Measurements from ENCODE around the gene TOX2.
A peak's percentile ranks its signal among the peaks of the same experiment; 100 is the strongest.

Gene TOX2

DNA sequence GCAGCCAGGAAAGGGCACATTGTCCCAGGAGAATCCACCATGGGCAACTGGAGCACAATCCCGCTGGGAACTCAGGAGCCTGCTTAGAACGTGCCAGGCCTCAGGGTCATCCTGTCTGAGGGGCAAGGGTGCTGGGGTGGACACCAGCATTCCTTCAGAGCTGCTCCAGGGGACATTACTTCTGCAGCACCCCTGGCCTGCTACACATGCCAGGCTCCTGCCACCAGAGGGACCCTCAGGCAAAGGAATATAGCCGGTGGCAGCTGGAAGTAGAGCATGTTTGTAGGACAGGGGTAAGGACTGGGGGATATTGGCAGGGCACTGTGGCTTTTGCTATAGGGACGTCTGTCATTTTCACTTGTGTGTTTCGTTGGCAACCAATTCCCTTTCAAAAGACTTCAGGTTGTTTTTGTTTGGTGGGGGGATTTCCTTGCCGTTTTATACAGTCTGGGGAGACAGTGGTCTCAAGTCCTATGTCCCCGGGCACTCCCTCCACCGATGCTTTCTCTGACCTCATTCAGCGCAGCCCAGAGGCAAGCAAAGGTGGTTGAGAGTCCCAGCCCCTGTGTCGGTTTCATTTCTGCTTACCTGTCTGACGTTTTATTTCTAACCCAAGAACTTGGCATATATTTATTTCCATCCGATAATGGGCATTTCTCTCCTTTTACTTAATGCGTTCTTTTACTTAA, 141.5 kb downstream of the TOX2 start:
- Mint-ChIP-seq H3K4me3 (no peak overlapping the region), H3K27ac (no peak overlapping the region), H3K9me3 (peaks cover 4% of the 10 kb centered on the region), H3K4me1 (ENCODE audit: low read depth) (peaks cover 6% of the 10 kb centered on the region), H3K36me3 (ENCODE audit: low read depth) (peaks cover 15% of the 10 kb centered on the region), H3K27me3 (ENCODE audit: low read depth) (peaks cover 30% of the 10 kb centered on the region)
- DNase-seq (ENCODE audit: low spot score) = no peak

DNA sequence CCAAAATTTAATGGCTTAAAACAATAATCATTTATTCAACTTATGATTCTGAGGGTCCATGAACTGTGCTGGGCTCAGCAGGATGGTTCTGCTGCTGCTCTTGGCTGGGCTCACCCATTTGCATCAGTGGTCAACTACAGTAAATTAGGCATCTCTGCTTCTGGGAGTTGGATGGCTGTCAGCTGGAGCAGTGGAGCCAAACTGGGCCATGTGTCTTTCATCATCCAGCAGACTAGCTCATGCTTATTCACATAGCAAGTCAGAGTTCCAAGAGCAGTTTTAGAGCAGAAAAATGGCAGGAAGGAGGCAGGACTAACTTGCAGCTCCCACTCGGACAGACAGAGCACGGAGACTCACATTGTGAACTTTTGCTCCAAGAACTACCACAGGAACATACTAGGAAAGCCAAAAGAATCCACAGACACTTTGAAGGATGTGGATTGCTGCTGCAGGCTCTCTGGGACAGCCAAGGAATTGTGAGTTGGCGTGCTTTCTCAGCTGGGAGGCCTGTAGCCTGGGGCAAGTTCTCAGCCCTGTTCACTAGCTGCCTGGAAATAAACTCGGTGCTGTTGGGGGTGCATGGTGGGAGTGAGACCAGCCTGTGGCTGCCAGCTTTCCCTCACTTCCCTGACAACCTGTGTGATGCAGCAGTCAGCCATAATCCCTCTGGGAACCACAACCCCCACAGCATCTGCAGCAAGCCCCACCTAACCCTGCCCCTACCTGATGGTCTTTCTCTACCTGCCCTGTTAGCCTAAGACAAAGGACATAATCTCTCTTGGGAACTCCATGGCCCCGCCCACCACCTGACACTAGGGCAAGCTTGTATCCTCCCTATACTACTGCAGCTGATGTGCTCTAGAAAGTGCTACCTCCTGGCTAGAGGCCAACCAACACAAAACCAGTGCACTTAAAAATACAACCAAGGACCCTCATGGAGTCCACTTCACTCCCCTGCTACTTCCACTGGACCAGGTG, 143.3 kb downstream of the TOX2 start:
- Mint-ChIP-seq H3K27me3 (ENCODE audit: low read depth) (peaks cover 45% of the 10 kb centered on the region), H3K4me1 (ENCODE audit: low read depth) (peaks cover 6% of the 10 kb centered on the region), H3K36me3 (ENCODE audit: low read depth) (peaks cover 15% of the 10 kb centered on the region), H3K4me3 (no peak overlapping the region), H3K27ac (no peak overlapping the region), H3K9me3 (peaks cover 12% of the 10 kb centered on the region)
- DNase-seq (ENCODE audit: low spot score) = no peak

DNA sequence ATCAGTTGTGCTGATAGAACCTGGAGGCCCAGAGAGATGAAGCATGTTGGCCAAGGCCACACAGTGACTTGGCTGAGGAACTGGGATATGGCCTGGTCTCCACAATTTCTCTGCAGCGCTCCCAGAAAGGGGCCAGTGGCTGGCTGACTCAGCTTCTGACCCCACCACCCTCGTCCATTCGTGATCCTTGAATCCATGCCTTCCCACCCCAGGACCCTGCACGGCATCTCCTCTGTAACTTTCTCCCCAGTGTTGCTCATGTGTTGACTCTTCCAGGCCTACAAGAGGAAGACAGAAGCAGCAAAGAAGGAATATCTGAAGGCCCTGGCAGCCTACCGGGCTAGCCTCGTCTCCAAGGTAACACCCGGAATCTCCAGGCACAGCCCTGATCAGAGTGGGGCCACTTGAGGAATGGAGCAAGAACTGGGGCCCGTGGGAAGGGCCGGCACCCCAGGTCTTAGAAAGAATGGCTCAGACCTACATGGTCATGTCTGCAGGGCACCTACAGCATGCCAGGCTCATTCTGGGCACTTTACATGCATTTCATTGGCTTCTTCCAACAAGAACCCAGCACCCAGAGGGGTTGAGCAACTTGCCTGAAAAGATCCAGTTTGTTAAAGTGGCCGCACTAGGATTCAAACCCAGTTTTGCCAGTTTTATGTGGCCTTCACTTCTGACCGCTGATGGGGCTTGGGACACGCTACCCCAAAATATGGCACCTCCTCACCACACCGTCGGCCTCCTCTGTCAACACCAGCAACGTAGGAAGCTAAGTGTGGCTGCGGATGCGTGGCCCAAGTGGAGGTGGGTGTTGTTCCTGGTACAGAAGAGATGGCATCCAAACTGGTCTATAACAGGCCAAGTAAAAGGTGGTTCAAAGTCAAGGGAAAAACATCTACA, 150.1 kb downstream of the TOX2 start:
- H3K36me3 Mint-ChIP-seq (ENCODE audit: low read depth) = peaks cover 8% of the 10 kb centered on the region
- H3K4me1 Mint-ChIP-seq (ENCODE audit: low read depth) = peaks cover 26% of the 10 kb centered on the region
- H3K9me3 Mint-ChIP-seq = peaks cover 12% of the 10 kb centered on the region
- peaks cover 35% of the 10 kb centered on the region for H3K27me3 Mint-ChIP-seq (ENCODE audit: low read depth)
- H3K4me3 Mint-ChIP-seq = no peak overlapping the region
- H3K27ac Mint-ChIP-seq = no peak overlapping the region
- no peak for DNase-seq (ENCODE audit: low spot score)

DNA sequence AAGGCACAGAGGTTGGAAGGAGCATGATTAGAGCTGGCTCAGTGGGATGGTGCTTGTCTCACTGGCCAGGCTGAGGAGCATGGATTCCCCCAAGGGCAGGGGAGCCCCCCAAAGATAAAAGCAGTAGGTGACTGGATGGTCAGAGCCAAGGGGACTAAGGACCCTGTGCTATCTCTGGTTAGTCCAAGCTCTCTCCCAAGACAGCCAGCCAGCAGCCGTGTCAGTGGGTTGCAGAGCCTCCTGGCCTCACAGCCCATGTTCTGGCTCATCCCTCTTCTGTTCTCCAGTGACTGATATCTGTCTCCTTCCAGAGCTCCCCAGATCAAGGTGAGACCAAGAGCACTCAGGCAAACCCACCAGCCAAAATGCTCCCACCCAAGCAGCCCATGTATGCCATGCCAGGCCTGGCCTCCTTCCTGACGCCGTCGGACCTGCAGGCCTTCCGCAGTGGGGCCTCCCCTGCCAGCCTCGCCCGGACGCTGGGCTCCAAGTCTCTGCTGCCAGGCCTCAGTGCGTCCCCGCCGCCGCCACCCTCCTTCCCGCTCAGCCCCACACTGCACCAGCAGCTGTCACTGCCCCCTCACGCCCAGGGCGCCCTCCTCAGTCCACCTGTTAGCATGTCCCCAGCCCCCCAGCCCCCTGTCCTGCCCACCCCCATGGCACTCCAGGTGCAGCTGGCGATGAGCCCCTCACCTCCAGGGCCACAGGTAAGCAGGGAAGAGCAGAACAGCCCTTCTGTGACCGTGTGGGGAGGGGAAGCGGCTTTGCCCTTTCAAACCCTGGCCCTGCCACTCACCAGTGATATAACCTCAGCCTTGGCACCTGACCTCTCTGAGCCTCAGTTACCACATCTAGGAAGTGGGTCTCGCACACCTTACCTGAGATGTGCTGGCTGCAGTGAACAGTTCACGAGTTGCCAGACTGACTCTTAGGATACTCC, 151.0 kb downstream of the TOX2 start:
- no peak overlapping the region for H3K27ac Mint-ChIP-seq
- H3K9me3 Mint-ChIP-seq = peaks cover 12% of the 10 kb centered on the region
- peaks cover 33% of the 10 kb centered on the region for H3K4me1 Mint-ChIP-seq (ENCODE audit: low read depth)
- H3K36me3 Mint-ChIP-seq (ENCODE audit: low read depth) = peaks cover 7% of the 10 kb centered on the region
- DNase-seq (ENCODE audit: low spot score) = no peak
- H3K27me3 Mint-ChIP-seq (ENCODE audit: low read depth) = peaks cover 28% of the 10 kb centered on the region
- no peak overlapping the region for H3K4me3 Mint-ChIP-seq

DNA sequence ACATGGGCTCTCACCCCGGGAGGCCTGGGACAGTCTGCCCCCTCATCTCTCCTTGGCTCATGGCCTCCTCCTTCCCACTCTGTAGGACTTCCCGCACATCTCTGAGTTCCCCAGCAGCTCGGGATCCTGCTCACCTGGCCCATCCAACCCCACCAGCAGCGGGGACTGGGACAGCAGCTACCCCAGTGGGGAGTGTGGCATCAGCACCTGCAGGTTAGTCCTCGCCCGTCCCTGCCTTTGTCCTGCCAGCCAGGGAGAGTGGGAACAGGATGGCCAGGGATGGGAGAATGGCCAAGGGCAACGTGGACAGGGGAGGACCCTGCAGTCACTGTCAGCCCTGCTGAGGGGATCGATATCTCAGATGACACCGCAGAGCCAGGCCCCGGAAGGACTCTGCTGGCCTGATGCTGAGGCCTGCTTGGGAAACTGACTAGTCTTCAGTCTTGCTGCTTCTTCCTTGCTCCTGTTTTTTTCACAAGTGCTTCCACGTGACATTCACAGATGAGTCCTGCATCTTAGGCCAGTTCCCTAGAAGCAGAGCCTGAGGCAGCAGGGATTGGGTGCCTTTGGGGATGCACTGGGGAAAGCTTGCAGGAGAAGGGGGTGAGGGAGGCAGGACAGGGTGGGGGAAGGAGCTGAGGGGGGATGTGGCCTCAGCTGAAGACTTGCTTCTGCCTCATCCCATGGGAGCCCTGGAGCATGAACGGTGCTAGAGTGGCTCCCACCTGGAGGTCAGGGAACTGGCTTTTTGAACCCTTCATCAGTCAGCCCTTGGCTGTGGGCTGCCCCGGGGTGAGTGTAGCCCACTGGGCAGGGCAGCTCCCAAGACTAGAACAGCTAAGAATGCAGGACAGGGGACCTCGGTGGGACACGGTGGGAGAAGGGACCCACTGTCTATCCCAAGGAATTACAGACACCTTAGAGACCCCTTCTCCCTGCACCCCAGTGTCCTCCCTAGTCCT, 152.3 kb downstream of the TOX2 start:
- Mint-ChIP-seq H3K9me3 (peaks cover under 1% of the 10 kb centered on the region), H3K27me3 (ENCODE audit: low read depth) (peaks cover 17% of the 10 kb centered on the region), H3K27ac (no peak overlapping the region), H3K4me1 (ENCODE audit: low read depth) (peaks cover 37% of the 10 kb centered on the region), H3K4me3 (no peak overlapping the region), H3K36me3 (ENCODE audit: low read depth) (peaks cover 3% of the 10 kb centered on the region)
- DNase-seq (ENCODE audit: low spot score) = no peak

DNA sequence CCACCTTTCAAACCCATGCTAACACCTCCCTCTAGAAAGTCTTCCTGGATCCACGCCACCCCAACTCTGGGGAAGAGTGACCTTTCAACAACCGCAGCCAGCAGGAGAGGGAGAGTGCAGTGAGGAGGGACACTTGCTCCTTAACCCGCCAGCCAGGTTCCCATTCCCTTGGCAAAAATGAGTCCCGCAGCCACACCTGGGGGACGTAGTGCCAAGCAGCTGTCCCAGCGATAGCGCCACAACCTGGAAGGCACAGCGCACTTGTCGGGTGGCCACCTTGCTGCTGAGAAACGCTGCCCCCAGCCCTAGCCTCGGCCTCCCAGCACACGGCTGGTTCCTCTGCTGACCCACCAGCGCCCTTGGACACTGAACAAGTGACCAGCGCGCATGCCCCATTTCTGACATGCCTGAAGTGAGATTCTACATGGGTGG, 153.0 kb downstream of the TOX2 start:
- peaks cover 41% of the 10 kb centered on the region for H3K4me1 Mint-ChIP-seq (ENCODE audit: low read depth)
- DNase-seq (ENCODE audit: low spot score) = no peak
- no peak overlapping the region for H3K4me3 Mint-ChIP-seq
- peaks cover 12% of the 10 kb centered on the region for H3K27me3 Mint-ChIP-seq (ENCODE audit: low read depth)
- peaks cover 3% of the 10 kb centered on the region for H3K36me3 Mint-ChIP-seq (ENCODE audit: low read depth)
- peak overlapping the region; percentile 46 for H3K27ac Mint-ChIP-seq
- no peaks in the 10 kb centered on the region for H3K9me3 Mint-ChIP-seq

DNA sequence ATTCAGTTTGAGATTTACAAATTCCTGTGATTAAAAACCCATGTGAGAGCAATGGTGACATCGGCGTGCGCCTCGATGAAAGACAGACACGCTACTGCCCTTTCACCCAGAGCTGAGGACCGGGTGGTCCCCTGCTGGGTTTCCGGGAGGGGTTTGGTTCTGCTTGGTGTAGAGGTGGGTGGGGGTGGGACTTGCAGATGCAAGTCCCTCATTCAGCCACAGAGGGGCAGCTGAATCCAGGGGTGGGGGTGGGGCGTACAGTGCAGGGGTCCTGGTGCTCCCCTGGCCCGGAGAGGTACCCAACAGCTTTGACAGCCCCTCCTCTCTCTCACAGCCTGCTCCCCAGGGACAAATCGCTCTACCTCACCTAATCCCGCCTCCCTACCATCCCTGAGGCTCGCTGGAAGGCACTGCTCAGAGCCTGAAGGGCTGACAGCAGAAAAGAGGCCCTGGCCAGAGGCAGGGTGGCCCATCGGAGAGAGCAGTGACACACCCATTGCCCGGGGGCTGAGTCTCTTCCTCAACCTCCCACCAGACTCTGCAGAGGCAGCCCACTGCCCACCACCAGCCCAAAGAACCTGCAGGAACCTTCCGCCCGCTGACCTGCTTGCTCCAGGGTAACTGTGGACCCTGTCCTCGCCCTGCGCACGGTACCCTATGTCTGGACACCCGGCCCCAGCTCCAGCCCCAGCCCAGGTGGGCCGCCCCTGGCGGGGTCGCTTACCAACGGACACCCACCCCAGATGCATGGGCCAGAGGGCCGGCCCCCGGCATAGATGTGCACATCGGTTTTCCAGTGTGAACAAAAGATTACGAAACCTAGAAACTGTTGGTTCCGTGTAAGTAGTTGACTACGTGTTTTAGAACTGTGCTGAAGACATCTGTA, 153.9 kb downstream of the TOX2 start:
- H3K9me3 Mint-ChIP-seq = no peaks in the 10 kb centered on the region
- H3K36me3 Mint-ChIP-seq (ENCODE audit: low read depth) = peaks cover 3% of the 10 kb centered on the region
- no peak for DNase-seq (ENCODE audit: low spot score)
- H3K27ac Mint-ChIP-seq = peak overlapping the region; percentile 92
- H3K4me1 Mint-ChIP-seq (ENCODE audit: low read depth) = peaks cover 48% of the 10 kb centered on the region
- H3K4me3 Mint-ChIP-seq = peak overlapping the region; percentile 82
- H3K27me3 Mint-ChIP-seq (ENCODE audit: low read depth) = peaks cover 4% of the 10 kb centered on the region

DNA sequence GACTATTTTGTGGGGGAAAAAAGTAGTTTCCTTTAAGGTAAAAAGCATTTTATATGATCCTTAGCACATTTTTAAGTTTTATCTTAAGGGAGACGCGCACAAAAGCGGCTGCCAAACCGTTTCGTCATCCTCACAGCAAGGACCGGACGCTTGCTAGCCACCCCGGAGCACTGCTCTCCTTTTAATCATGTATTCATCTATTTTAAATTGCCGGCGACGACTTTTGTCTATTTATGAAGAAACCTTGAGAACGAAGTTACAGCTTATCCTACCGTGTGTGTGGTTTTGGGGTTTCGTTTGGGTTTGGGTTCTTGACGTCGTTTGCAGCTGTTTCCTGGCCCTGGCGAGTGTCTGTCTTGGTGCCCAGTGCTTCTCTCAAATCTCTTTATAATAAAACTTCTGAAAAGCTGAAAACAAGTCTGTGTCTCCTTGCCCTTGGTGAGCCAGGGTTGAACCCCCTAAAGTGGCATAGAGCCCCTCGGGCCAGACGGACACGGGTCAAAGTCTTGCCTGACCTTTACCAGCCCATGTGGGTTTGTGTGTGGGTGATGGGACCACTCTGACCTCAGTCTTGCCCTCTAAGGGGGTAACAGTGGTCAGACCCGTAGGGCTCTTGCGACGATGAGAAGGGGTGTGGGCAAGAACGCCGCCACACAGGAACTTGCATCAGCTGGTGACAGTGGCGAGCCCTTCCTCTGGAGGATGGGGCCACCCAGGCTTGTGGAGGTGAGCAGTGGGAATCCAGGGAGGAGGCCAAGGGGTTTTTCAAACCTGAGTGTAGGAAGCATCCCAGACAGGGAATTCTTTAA, 154.8 kb downstream of the TOX2 start:
- no peaks in the 10 kb centered on the region for H3K9me3 Mint-ChIP-seq
- peak overlapping the region; percentile 92 for H3K27ac Mint-ChIP-seq
- H3K36me3 Mint-ChIP-seq (ENCODE audit: low read depth) = peaks cover 3% of the 10 kb centered on the region
- DNase-seq (ENCODE audit: low spot score) = peak; percentile 65
- H3K27me3 Mint-ChIP-seq (ENCODE audit: low read depth) = peaks cover 4% of the 10 kb centered on the region
- H3K4me1 Mint-ChIP-seq (ENCODE audit: low read depth) = peaks cover 55% of the 10 kb centered on the region
- peak overlapping the region; percentile 82 for H3K4me3 Mint-ChIP-seq

DNA sequence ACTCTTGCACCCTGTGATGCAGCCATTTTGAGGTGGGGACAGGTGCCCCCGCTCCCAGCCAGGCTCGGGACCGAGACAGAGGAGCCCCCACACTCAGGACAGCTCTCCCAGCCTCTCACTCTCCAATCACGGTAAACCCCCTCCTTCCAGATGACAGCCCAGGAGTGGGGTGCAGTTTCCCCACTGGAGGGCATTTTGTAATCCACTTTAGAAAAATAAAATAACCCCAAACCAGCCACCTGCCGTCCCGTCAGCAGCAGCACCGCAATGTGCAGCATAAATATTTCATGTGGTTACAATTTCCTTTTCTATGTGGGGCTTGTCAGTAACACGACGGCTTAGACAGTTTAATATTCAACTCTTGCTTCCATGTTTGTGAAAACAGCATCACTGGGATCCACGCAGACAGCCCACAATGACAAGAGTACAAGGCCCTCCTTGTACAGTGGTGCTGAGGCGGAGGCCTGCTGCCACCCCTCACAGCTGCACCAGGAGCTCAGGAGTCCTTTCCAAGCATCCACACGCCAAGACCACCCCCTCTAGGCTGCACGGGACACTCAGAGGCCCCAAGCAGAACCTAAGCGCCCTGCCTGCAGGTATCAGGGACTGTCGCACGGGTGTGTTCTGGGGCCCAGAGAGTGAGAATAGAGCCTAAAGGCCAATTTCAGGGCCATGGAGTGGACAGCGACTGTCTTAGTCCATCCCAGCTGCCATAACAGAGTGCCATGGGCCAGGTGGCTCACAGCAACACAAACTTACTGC, 155.7 kb downstream of the TOX2 start:
- Mint-ChIP-seq H3K27me3 (ENCODE audit: low read depth) (peaks cover 5% of the 10 kb centered on the region), H3K27ac (peak overlapping the region; percentile 92), H3K36me3 (ENCODE audit: low read depth) (peaks cover 3% of the 10 kb centered on the region), H3K9me3 (no peaks in the 10 kb centered on the region), H3K4me3 (peak overlapping the region; percentile 82), H3K4me1 (ENCODE audit: low read depth) (peaks cover 64% of the 10 kb centered on the region)
- no peak for DNase-seq (ENCODE audit: low spot score)

DNA sequence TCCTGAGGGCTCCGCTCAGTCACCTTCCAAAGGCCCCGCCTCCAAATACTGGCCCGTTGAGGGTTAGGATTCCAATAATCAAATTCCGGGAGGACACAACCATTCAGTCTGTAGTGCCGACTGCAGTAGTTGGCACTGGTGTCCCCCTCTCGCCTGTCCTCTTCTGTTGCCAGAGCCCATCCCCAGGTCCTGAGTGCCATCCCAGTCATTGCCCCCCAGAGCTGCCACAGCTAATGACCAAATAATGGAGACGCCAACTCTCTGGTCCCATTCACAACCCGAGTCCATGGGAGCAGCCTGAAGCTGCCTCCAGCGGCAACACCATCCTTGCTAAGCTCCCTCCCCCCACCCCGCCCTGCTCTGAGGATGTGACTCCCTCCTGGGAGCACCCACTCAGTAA, 156.4 kb downstream of the TOX2 start:
- DNase-seq (ENCODE audit: low spot score) = no peak
- peaks cover 8% of the 10 kb centered on the region for H3K27me3 Mint-ChIP-seq (ENCODE audit: low read depth)
- H3K4me1 Mint-ChIP-seq (ENCODE audit: low read depth) = peaks cover 67% of the 10 kb centered on the region

More for the DNA sequence above, 156.4 kb downstream of the TOX2 start:
- peaks cover 2% of the 10 kb centered on the region for H3K36me3 Mint-ChIP-seq (ENCODE audit: low read depth)
- no peak overlapping the region for H3K27ac Mint-ChIP-seq
- no peaks in the 10 kb centered on the region for H3K9me3 Mint-ChIP-seq
- H3K4me3 Mint-ChIP-seq = no peak overlapping the region
